Activated T-cell treated with anti-CD3 and anti-CD28 coated beads, Interleukin-2, amount 50 U/mL, for 48 hours (primary cell): Measurements from ENCODE around the gene SEMA4D.

Experiments
- DNase-seq, 2 experiments: peaks; one replicate each; pipeline ENCODE4 v3.0.0-alpha.2; 2020

Gene SEMA4D

DNA sequence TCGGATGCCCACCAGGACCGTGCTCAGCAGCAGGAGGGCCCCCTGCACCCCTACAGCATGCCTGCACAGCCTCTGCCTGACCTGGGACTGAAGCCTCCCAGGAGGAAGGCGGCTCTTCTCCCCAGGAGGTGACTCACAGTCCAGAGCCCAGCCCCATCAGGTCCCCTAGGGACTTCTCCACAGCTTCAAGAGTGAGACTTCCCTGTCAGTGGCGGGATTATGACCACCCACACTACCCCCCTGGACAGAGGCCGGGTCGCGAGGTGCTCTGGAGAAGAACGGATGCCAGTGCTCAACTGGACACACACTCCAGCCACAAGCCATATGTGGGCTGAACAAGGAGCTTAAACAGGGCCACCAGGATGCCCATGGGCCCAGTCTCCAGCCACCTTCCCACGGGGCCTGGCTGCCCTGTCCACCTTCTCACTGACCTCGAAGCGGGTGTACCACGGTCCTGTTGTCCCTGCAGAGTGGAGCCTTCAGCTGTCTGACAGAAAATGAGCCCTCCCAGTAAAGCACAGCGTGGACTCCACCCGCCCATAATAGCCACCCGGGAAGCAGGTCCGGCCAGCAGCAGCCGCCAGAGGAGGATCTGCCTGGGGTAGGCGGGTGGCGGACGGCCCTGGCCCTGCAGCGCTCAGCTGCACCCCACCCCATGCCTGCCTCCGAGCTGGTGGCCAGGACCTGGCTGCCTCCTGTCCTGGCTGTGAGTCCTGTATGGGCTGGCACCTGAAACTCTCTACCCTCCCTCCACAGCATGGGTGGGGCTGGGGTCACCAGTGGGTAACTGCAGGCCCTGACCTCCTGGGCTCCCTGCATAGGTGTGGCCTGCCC lies 54.7 kb downstream of the SEMA4D start:
- no peak for DNase-seq

- DNase-seq: peak in 1 of 2 experiments; percentile 48
These were observed 55.4 kb downstream of the SEMA4D start for GRCh38 chr9:89442501-89442978.

GRCh38 chr9:89441986-89442385 lies 55.9 kb downstream of the SEMA4D start:
- DNase-seq: no peak

DNA sequence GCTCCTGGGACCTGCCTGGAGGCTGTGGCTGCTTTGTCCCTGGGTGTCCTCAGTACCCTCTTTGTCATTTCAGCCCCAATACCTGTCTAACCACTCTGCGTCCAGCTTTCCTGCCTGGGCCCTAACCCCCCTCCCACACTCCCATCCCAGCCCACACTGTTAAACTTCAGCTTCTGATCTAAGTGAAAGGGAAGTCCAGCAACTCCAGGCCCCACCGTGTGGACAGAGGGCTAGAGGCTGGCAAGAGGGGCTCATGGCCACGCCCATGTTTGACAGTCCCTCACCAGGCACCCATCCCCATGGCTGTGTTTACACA lies 56.3 kb downstream of the SEMA4D start:
- DNase-seq: no peak

DNA sequence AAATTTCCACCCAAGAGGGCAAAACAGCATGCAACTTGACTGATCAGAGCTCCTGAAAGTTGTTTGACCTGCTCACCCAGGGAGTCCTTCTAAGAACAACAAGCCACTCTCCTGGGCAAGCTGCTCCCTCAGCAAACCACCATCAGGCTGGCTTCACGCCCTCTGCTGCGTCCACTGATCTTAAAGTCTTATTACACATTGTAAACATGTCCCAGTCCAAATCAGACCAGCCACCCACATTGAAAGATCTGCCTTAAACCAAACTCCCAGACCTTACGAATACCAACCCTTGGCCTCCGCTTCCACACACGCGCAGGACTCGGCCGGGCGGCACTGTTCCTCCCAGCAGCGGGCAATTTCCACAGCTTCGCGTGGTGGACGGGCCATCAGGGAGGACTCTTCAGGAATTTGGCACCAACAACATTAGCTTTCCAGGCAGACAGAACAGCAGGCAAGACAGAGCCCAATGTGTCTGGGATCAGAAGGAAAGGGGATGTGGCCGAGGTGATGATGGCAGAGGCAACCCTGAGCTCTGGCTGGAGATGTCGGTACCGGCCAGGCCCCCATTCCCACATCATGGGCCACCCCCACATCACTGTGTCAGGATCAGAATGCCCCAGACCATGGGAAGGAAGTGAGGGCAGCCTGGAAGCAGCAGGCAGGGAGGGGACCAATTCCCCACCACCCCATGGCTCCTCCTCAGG lies 56.8 kb downstream of the SEMA4D start:
- no peak for DNase-seq

GRCh38 chr9:89440548-89440947 lies 57.4 kb downstream of the SEMA4D start:
- DNase-seq: peak in 1 of 2 experiments; percentile 46

DNA sequence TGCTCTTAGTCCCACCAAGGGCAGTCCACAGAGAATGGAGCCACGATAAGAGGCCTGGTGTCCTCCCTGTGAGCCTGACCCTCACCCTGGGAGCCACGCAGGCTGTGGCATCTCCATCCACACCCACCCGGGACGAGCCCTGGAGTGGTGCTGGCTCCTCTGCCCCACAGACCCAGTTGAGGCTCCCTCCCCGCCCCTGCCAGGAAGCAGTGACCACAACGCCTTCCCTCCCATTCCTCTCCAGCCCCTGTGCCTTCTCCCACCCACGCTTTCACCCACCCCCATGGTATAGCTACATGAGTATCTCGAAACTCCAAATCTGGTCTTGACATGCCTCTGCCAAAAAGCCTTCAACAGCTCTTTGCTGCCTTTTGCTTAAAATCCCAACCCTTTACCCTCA lies 57.9 kb downstream of the SEMA4D start:
- DNase-seq: no peak

GRCh38 chr9:89439571-89439970 lies 58.3 kb downstream of the SEMA4D start:
- DNase-seq: no peak

- DNase-seq: no peak
These were observed 59.7 kb downstream of the SEMA4D start for GRCh38 chr9:89438194-89438593.

DNA sequence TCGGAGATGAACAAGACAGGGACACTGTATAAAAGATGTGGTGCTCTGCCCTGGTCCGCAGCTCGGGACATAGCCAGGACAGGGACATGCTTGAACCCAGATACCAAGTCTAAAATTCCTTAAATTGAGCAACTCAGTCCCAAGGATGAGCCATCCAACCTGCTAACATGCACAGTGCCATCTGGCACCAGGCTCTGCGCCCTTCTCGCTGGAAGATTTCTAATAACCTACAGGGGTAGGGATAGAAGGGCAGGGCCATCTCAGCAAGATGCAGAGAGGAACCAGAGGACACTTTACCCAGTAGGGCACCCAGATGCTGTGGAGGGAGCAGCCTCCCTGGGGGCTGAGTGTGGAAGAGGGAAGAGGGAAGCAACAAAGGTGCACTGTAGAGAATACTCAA lies 60.1 kb downstream of the SEMA4D start:
- DNase-seq: no peak

GRCh38 chr9:89436963-89437625 lies 60.8 kb downstream of the SEMA4D start:
- peak; percentile 52 to 63 for DNase-seq

GRCh38 chr9:89436326-89436725 lies 61.6 kb downstream of the SEMA4D start:
- DNase-seq: no peak

- DNase-seq: no peak
These were observed 62.7 kb downstream of the SEMA4D start for GRCh38 chr9:89435071-89435823.

DNA sequence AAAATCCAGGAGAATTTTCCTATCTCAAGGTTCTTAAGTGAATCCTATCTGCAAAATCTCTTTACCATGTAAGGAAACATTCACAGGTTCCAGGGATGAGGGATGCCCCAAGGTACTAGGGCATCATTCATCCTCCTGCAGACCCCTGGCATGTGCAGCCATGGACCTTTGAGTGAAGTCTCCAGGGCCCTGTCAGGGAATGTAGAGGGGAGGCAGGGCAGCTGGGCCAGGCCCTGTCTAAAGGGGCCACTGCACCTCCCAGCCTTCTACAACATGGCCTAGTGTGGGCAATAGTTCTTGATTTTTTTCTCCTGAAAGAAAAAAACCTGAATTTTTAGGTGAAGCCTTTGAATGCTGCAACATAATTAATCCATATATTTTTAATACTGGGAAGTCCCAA lies 63.3 kb downstream of the SEMA4D start:
- no peak for DNase-seq

- no peak for DNase-seq
These were observed 64.1 kb downstream of the SEMA4D start for GRCh38 chr9:89433826-89434225.

DNA sequence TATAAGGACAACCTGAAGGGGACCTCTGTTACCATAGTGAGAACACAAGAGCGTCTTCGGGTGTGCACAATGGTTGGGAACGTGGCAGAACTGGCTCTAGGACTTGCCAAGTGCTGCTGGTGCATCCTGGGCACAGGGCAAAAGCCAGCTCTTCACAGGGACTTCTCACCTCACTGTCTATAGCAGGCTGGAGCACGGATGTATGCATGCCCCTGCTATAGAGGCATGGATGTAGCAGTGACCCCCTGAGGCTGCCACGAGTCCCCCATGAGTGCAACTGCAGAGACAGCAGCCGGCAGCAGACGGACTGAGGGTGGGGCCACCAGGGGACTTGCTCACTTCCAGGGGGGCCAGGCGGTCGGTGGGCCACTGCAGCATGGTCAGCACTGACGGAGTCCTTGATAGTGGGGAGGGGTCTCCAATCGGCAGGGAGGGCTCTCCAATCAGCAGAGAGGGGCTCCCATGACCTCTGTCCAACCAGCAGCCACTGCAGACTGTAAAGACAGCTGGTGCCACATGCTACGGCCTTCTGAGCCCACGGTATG lies 64.9 kb downstream of the SEMA4D start:
- DNase-seq: no peak

- DNase-seq: no peak
These were observed 65.8 kb downstream of the SEMA4D start for GRCh38 chr9:89431930-89432725.

GRCh38 chr9:89430995-89431394 lies 66.9 kb downstream of the SEMA4D start:
- DNase-seq: no peak

- DNase-seq: peak; percentile 59 to 68
These were observed 68.7 kb downstream of the SEMA4D start for GRCh38 chr9:89428901-89429890.

DNA sequence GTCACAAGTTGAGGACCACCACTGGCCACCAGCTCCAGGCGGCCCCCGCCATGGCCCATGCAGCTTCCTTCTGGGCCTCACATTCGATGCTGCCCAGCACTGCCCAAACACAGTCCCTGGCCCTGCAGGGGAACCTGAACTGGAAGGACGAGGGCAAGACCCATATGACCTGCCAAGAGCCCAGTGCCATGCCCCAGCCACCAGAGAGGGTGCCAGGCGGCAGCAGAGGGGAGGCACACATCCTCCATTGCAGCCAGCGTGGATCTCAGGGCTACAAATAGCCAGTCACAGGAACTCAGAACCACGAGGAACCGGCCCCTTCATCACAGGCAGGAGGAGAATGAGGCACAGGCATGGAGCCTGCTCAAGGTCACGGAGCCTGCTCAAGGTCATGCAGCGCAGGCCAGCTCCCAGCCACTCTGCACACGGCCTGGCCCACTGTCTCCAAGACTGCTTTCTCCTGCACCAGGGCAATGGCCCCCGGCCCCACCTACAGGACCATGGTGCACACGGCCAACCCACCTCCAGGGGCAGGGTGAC lies 69.6 kb downstream of the SEMA4D start:
- peak; percentile 52 for DNase-seq
